ENCODE results near the gene SPSB1. TPM values are rescaled to one million over a fixed set of nuclear protein-coding genes. Genes with fewer than 3 reads are reported as not detected.

The SPSB1 gene
- total RNA-seq, 1 donor from 2014 or later: 14.7 TPM

- TF ChIP-seq, protein P1, sequence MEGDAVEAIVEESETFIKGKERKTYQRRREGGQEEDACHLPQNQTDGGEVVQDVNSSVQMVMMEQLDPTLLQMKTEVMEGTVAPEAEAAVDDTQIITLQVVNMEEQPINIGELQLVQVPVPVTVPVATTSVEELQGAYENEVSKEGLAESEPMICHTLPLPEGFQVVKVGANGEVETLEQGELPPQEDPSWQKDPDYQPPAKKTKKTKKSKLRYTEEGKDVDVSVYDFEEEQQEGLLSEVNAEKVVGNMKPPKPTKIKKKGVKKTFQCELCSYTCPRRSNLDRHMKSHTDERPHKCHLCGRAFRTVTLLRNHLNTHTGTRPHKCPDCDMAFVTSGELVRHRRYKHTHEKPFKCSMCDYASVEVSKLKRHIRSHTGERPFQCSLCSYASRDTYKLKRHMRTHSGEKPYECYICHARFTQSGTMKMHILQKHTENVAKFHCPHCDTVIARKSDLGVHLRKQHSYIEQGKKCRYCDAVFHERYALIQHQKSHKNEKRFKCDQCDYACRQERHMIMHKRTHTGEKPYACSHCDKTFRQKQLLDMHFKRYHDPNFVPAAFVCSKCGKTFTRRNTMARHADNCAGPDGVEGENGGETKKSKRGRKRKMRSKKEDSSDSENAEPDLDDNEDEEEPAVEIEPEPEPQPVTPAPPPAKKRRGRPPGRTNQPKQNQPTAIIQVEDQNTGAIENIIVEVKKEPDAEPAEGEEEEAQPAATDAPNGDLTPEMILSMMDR (IDR thresholded peaks at IDR 0.05): no peak
- Histone ChIP-seq H3K27me3 (ENCODE audit: low read depth) (no peaks in the 10 kb centered on the region), H3K4me3 (no peak overlapping the region), H3K9me3 (no peaks in the 10 kb centered on the region), H3K4me1 (peaks cover 12% of the 10 kb centered on the region), H3K36me3 (no peaks in the 10 kb centered on the region), H3K27ac (no peak overlapping the region)
- DNase-seq (no peak), ATAC-seq (no peak)
- intact Hi-C loops (cut with DNase I): no loop called here
Measured at GRCh38 chr1:9311029-9311428, 18.3 kb downstream of the SPSB1 start.

DNA sequence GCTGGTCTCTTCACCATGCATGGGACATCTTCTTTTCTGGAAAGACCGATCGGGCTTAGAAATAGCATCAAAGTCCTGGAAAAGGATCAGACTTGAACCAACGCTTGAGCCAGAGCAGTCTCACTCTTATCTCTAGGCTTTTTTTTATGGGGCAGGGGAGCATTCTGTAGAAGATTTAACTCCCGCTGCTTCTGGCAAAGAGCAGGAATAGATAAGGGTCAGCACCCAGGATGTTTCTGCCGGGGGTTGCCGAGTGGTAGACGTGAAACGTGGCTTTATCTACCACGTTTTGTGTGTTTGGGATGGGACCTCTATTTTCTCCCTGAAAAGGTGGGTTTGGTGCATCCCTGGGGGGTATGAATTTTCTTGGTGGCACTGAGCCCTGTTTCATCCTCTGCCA lies 18.8 kb downstream of the SPSB1 start:
- DNase-seq: no peak
- ATAC-seq: no peak
- TF ChIP-seq, protein P1 (IDR thresholded peaks at IDR 0.05): no peak
- Histone ChIP-seq H3K4me3 (no peak overlapping the region), H3K9me3 (no peaks in the 10 kb centered on the region), H3K4me1 (peaks cover 13% of the 10 kb centered on the region), H3K27ac (no peak overlapping the region), H3K27me3 (ENCODE audit: low read depth) (no peaks in the 10 kb centered on the region), H3K36me3 (no peaks in the 10 kb centered on the region)
- intact Hi-C loops (cut with DNase I): no loop called here

DNA sequence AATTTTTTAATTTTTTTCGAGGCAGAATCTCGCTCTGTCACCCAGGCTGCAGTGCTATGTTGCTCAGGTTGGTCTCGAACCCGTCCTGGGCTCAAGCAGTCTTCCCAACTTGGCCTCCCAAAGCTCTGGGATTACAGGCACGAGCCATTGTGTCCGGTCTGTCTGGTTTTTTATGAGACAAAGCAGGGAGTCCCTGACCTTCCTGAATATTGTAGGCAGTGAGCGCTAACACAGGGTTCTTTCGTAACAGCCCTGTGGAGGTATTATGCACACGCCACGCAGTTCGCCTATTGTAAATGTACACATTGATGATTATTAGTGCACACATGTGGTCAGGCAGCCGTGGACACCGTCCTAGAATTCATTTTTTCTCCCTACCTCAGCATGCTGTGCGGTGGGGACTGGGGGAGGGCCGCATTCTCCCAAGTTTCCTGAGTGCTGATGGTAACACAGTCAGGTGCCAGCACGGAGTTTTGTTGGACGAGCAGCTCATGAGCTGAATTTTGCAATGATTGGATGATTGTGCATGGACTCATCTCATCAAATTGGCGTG lies 19.6 kb downstream of the SPSB1 start:
- peaks cover 20% of the 10 kb centered on the region for H3K4me1 ChIP-seq
- H3K9me3 ChIP-seq: no peaks in the 10 kb centered on the region
- H3K36me3 ChIP-seq: no peaks in the 10 kb centered on the region
- TF ChIP-seq, protein P1 (IDR thresholded peaks at IDR 0.05): no peak
- no peak for ATAC-seq
- no peak for DNase-seq
- H3K27ac ChIP-seq: no peak overlapping the region
- no peaks in the 10 kb centered on the region for H3K27me3 ChIP-seq (ENCODE audit: low read depth)
- intact Hi-C loops (cut with DNase I): no loop called here
- no peak overlapping the region for H3K4me3 ChIP-seq

DNA sequence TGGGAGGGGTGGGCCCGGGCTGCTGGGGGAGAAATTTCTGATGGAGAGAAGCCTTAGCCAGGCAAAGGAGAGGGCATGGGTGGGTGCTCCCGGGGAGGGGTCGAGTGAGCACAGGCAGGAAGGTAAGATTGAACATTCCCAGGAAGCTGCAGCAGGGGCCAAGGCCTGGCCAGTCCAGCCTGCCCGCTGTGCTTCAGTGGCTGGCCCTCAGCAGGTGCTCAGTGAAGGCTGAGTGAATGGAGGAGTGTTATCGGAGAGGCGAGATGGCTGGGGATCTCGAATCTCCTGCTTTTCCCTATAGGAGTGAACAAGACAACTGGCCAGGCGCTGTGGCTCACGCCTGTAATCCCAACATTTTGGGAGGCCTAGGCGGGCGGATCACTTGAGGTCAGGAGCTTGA lies 20.9 kb downstream of the SPSB1 start:
- H3K27ac ChIP-seq: no peak overlapping the region
- no peak for ATAC-seq

GRCh38 chr1:9314111-9314510 lies 21.4 kb downstream of the SPSB1 start:
- no peak overlapping the region for H3K27ac ChIP-seq
- ATAC-seq: no peak

More for the DNA sequence above, 20.9 kb downstream of the SPSB1 start:
- Histone ChIP-seq H3K4me1 (peaks cover 32% of the 10 kb centered on the region), H3K36me3 (no peaks in the 10 kb centered on the region), H3K27me3 (ENCODE audit: low read depth) (no peaks in the 10 kb centered on the region), H3K9me3 (no peaks in the 10 kb centered on the region), H3K4me3 (no peak overlapping the region)
- DNase-seq: no peak
- intact Hi-C loops (cut with DNase I): no loop called here
- TF ChIP-seq, protein P1 (IDR thresholded peaks at IDR 0.05): no peak

More at GRCh38 chr1:9314111-9314510, 21.4 kb downstream of the SPSB1 start:
- no peaks in the 10 kb centered on the region for H3K9me3 ChIP-seq
- intact Hi-C loops (cut with DNase I): no loop called here
- H3K27me3 ChIP-seq (ENCODE audit: low read depth): no peaks in the 10 kb centered on the region
- H3K36me3 ChIP-seq: no peaks in the 10 kb centered on the region
- peaks cover 33% of the 10 kb centered on the region for H3K4me1 ChIP-seq
- no peak overlapping the region for H3K4me3 ChIP-seq
- no peak for DNase-seq
- TF ChIP-seq, protein P1 (IDR thresholded peaks at IDR 0.05): no peak
